Endothelial cell of umbilical vein (primary cell): ENCODE data around the gene DMPK. TPM values are rescaled to one million over a fixed set of nuclear protein-coding genes. Genes with fewer than 3 reads are reported as not detected.

Experiments used
- BruUV-seq: library from RNA; stranded (reverse); fragments of 400-500 nt; replicated peaks from 2 replicates; lab custom pipeline; 2021; lab: Mats Ljungman, UMichigan
- CTCF ChIA-PET: fragments of 300-600, 350-600 bp; sonication (Branson Sonifier 250); formaldehyde crosslinking; loops from one replicate; lab custom pipeline; 2021; ENCODE audit warnings: antibody characterized with exemption, inconsistent platforms; lab: Charles Lee
- POLR2A ChIA-PET: fragments of 300-600, 350-600 bp; sonication (Branson Sonifier 250); formaldehyde crosslinking; loops from one replicate; lab custom pipeline; 2021; ENCODE audit warnings: antibody characterized with exemption, inconsistent platforms; lab: Charles Lee
- DNase-seq: peaks from one replicate; pipeline ENCODE4 v3.0.0-alpha.2; 2011; ENCODE audit warnings: low read depth, low spot score
- FAIRE-seq: peaks from 2 replicates; lab custom pipeline; 2011; peaks lifted over from hg19 to GRCh38; lab: Jason Lieb, UNC
- H2AFZ ChIP-seq: 2 replicates; pipeline ENCODE4 v1.6.0; 2012; ENCODE audit warnings: low read depth, low read length, control low read depth, inconsistent platforms
- H3K27ac ChIP-seq: 2 replicates; pipeline ENCODE4 v1.5.1; 2011; ENCODE audit warnings: low read depth, mild to moderate bottlenecking, control low read depth, low read length, moderate library complexity; ENCODE audit not compliant: insufficient read depth
- H3K27me3 ChIP-seq, 2 experiments: 2 replicates each; pipeline versions ENCODE4 v1.6.0 to v1.6.1; 2011; ENCODE audit warnings: low read length in 2 of 2, mixed read lengths in 1 of 2; ENCODE audit not compliant: control insufficient read depth in 2 of 2, insufficient read depth in 2 of 2
- H3K36me3 ChIP-seq, 2 experiments: 2 replicates in 1 of 2; 3 replicates in 1 of 2; pipeline ENCODE4 v1.5.1; 2011; ENCODE audit warnings: low read length in 2 of 2, mild to moderate bottlenecking in 1 of 2, moderate library complexity in 1 of 2; ENCODE audit not compliant: control insufficient read depth in 2 of 2, insufficient read depth in 2 of 2; ENCODE audit errors: extremely low read depth in 1 of 2
- H3K4me1 ChIP-seq: 3 replicates; pipeline ENCODE4 v1.5.1; 2011; ENCODE audit warnings: mild to moderate bottlenecking, low read length; ENCODE audit not compliant: control insufficient read depth, insufficient read depth; ENCODE audit errors: extremely low read depth
- H3K4me2 ChIP-seq: 2 replicates; pipeline ENCODE4 v1.6.1; 2011; ENCODE audit warnings: low read length, control low read depth, mixed read lengths; ENCODE audit not compliant: insufficient read depth
- H3K4me3 ChIP-seq, 3 experiments: fragments of 200-600 bp in 1 of 3; sonication (generic), shearing (Covaris generic) in 1 of 3; replicated peaks in 1 of 3; 2 replicates each; pipeline ENCODE4 v1.5.1; 2011 to 2016; ENCODE audit warnings: control low read depth in 3 of 3, low read length in 3 of 3, mild to moderate bottlenecking in 2 of 3, inconsistent platforms in 1 of 3, low read depth in 1 of 3, moderate library complexity in 1 of 3; ENCODE audit not compliant: insufficient read depth in 1 of 3
- H3K79me2 ChIP-seq: 2 replicates; pipeline ENCODE4 v1.6.0; 2012; ENCODE audit warnings: low read length, inconsistent platforms; ENCODE audit not compliant: control insufficient read depth, insufficient read depth
- H3K9ac ChIP-seq: replicated peaks from 2 replicates; pipeline ENCODE3; 2011; ENCODE audit warnings: low read length, control low read depth; ENCODE audit not compliant: insufficient read depth; ENCODE audit errors: extremely low read depth
- H3K9me1 ChIP-seq: replicated peaks from 3 replicates; pipeline ENCODE4 v1.6.0; 2011; ENCODE audit warnings: mild to moderate bottlenecking, low read length; ENCODE audit not compliant: control insufficient read depth, insufficient read depth; ENCODE audit errors: extremely low read depth
- H3K9me3 ChIP-seq: replicated peaks from 2 replicates; pipeline ENCODE4 v1.5.1; 2012; ENCODE audit warnings: low read length, inconsistent platforms; ENCODE audit not compliant: control insufficient read depth, insufficient read depth
- H4K20me1 ChIP-seq: replicated peaks from 2 replicates; pipeline ENCODE3; 2011; ENCODE audit warnings: mild to moderate bottlenecking, low read length; ENCODE audit not compliant: control insufficient read depth, insufficient read depth; ENCODE audit errors: extremely low read depth
- FOS ChIP-seq: IDR thresholded peaks from 2 replicates; pipeline ENCODE4 v1.6.1; 2011; ENCODE audit warnings: mild to moderate bottlenecking, low read length, moderate library complexity, borderline replicate concordance; ENCODE audit not compliant: insufficient read depth
- GATA2 ChIP-seq: IDR thresholded peaks from 2 replicates; pipeline ENCODE4 v1.7.0; 2011; ENCODE audit warnings: low read depth, mild to moderate bottlenecking, moderate library complexity, mixed read lengths, low read length; ENCODE audit not compliant: insufficient read length, insufficient read depth
- POLR2AphosphoS5 ChIP-seq: IDR thresholded peaks from 2 replicates; pipeline ENCODE4 v1.6.1; 2012; ENCODE audit warnings: low read depth, mild to moderate bottlenecking, control low read depth, low read length, moderate library complexity; ENCODE audit not compliant: insufficient read depth
- dilution Hi-C: fragments of 300-500 bp; cut with MboI; formaldehyde crosslinking; loops from one replicate; pipeline ENCODE4 v1.15.0; 2019; ENCODE audit warnings: low sequenced_read_pairs; ENCODE audit not compliant: extremely low pct_ligation_motif_present
- intact Hi-C: fragments of 100-400 bp; cut with micrococcal nuclease; formaldehyde crosslinking; loops from one replicate; pipeline ENCODE4 v1.10.0; 2022
- polyA plus RNA-seq, 4 experiments: library from polyadenylated mRNA; depleted of rRNA in 3 of 4; stranded (reverse) in 3 of 4; unstranded in 1 of 4; fragments of >200 nt; gene quantifications; 2 replicates each; pipeline versions ENCODE4 v1.2.1 to v1.2.3, GENCODE V29; 2011 to 2012; ENCODE audit warnings: missing spikeins in 1 of 4
- total RNA-seq: library from RNA; stranded (reverse); gene quantifications from 2 replicates; pipeline ENCODE4 v1.2.3, GENCODE V29; 2021
- TF ChIP-seq, protein P1 (sequence below), 2 donors: IDR thresholded peaks; 1 replicate in 1 of 2; 2 replicates in 1 of 2; pipeline ENCODE4 v1.5.1; 2011; ENCODE audit warnings: low read length in 2 of 2, mild to moderate bottlenecking in 2 of 2, moderate library complexity in 2 of 2, control low read depth in 1 of 2, inconsistent platforms in 1 of 2, low read depth in 1 of 2; ENCODE audit not compliant: insufficient read depth in 1 of 2; ENCODE audit errors: extremely low read depth in 1 of 2
- TF ChIP-seq, protein P2 (sequence below): IDR thresholded peaks from 2 replicates; pipeline ENCODE4 v1.6.1; 2011; ENCODE audit not compliant: insufficient read depth, insufficient read length

Gene DMPK
- total and polyA plus RNA-seq, 2 donors (not counting 3 experiments of a cell fraction or from before 2014, with no cell fraction given) = 36.6 to 73.3 TPM

DNA sequence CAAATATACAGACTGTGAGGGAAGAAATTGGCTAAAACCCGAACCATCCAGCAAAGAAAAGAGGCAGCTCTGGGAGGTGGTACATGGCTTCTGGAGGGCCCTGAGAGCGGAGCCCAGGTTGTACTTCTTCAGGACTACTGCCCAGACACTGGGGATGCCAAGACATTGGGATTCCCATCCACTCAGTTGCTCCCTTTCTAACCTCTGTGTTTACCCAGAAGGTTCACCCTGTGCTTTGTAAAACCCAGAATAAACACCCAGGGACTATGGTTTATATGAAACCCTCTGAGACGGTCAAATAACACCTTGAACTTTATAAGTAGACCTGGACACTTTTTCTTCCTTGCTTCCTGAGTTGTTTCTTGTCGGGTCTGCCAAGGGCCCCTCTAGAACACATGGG is 39.3 kb downstream of the DMPK start:
- POLR2A ChIA-PET = no interaction called here
- Histone ChIP-seq H3K9me3 (no peaks in the 10 kb centered on the region), H3K4me2 (no peak overlapping the region), H3K4me3 (no peak overlapping the region), H3K9ac (no peak overlapping the region), H3K27ac (no peak overlapping the region), H4K20me1 (no peaks in the 10 kb centered on the region), H3K9me1 (no peaks in the 10 kb centered on the region), H2AFZ (no peak overlapping the region), H3K36me3 (no peaks in the 10 kb centered on the region), H3K4me1 (no peaks in the 10 kb centered on the region), H3K79me2 (no peaks in the 10 kb centered on the region), H3K27me3 (peaks cover 8 to 10% of the 10 kb centered on the region in 2 experiments)
- no peak for DNase-seq
- intact Hi-C loops = no loop called here
- no TSS peak for BruUV-seq
- TF ChIP-seq GATA2 (no peak), POLR2AphosphoS5 (no peak), FOS (no peak)
- TF ChIP-seq, protein P1, sequence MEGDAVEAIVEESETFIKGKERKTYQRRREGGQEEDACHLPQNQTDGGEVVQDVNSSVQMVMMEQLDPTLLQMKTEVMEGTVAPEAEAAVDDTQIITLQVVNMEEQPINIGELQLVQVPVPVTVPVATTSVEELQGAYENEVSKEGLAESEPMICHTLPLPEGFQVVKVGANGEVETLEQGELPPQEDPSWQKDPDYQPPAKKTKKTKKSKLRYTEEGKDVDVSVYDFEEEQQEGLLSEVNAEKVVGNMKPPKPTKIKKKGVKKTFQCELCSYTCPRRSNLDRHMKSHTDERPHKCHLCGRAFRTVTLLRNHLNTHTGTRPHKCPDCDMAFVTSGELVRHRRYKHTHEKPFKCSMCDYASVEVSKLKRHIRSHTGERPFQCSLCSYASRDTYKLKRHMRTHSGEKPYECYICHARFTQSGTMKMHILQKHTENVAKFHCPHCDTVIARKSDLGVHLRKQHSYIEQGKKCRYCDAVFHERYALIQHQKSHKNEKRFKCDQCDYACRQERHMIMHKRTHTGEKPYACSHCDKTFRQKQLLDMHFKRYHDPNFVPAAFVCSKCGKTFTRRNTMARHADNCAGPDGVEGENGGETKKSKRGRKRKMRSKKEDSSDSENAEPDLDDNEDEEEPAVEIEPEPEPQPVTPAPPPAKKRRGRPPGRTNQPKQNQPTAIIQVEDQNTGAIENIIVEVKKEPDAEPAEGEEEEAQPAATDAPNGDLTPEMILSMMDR (IDR thresholded peaks at IDR 0.05; ENCODE audit: extremely low read depth in 1 of 2, insufficient read depth in 1 of 2, low read depth in 1 of 2, low read length in 2 of 2) = no peak
- TF ChIP-seq, protein P2, sequence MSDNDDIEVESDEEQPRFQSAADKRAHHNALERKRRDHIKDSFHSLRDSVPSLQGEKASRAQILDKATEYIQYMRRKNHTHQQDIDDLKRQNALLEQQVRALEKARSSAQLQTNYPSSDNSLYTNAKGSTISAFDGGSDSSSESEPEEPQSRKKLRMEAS = no peak
- dilution Hi-C loops = no loop called here
- FAIRE-seq = no peak
- CTCF ChIA-PET = interaction anchor here (1.9 to 2.1 kb wide), 2 partner anchors 11 to 26 kb away, joined by 5 to 8 read pairs; no protein-coding TSS in a partner anchor
